GM12878 (cell line): ENCODE data around the gene SCN3B. TPM values are rescaled to one million over a fixed set of nuclear protein-coding genes. Genes with fewer than 3 reads are reported as not detected.

ENCODE experiments used
- ATAC-seq: fragments of 200-7000 bp; cut with Tn5 transposase; 3 replicates; pipeline ENCODE4 v1.9.1; 2020; ENCODE audit warnings: mild to moderate bottlenecking, moderate library complexity
- BruUV-seq: library from RNA; stranded (reverse); fragments of 400-500 nt; replicated peaks from 2 replicates; lab custom pipeline; 2021; lab: Mats Ljungman, UMichigan
- CTCF ChIA-PET: fragments of 300-600 bp; sonication (Branson Sonifier 250); formaldehyde crosslinking; extraction: SDS; loops from one replicate; lab custom pipeline; 2021; ENCODE audit warnings: inconsistent platforms; lab: Yijun Ruan, JAX
- POLR2A ChIA-PET: fragments of 350-600 bp; formaldehyde crosslinking; extraction: SDS; loops from one replicate; lab custom pipeline; 2021; ENCODE audit warnings: inconsistent platforms; lab: Charles Lee
- RAD21 ChIA-PET: fragments of 300-600 bp; sonication (Branson Sonifier 250); formaldehyde crosslinking; loops from one replicate; lab custom pipeline; 2023; ENCODE audit warnings: antibody characterized with exemption; ENCODE audit not compliant: unreplicated experiment; lab: Charles Lee
- SMC1A ChIA-PET: fragments of 300-600 bp; sonication (Branson Sonifier 250); formaldehyde crosslinking; loops from one replicate; lab custom pipeline; 2023; ENCODE audit not compliant: unreplicated experiment, uncharacterized antibody; lab: Charles Lee
- DNase-seq: peaks from one replicate; pipeline ENCODE4 v3.0.0-alpha.2; 2011; ENCODE audit warnings: low read depth, low spot score
- FAIRE-seq: peaks from 3 replicates; lab custom pipeline; 2011; peaks lifted over from hg19 to GRCh38; lab: Jason Lieb, UNC
- H2AFZ ChIP-seq: 2 replicates; pipeline ENCODE4 v1.6.0; 2011; ENCODE audit warnings: low read depth, low read length, control low read depth; ENCODE audit not compliant: control insufficient read depth
- H3K27ac ChIP-seq: 2 replicates; pipeline ENCODE4 v1.5.1; 2011; ENCODE audit warnings: control low read depth; ENCODE audit not compliant: control insufficient read depth, insufficient read depth
- H3K27me3 ChIP-seq, 2 experiments: replicated peaks in 1 of 2; 2 replicates each; pipeline versions ENCODE4 v1.6.0 to v1.6.1; 2011; ENCODE audit warnings: low read length in 1 of 2; ENCODE audit not compliant: control insufficient read depth in 2 of 2, insufficient read depth in 2 of 2
- H3K36me3 ChIP-seq, 2 experiments: 2 replicates each; pipeline ENCODE4 v1.5.1; 2011; ENCODE audit warnings: low read length in 1 of 2; ENCODE audit not compliant: control insufficient read depth in 2 of 2, insufficient read depth in 2 of 2
- H3K4me1 ChIP-seq: 2 replicates; pipeline ENCODE4 v1.6.1; 2011; ENCODE audit warnings: mild to moderate bottlenecking, low read length, moderate library complexity, mixed read lengths; ENCODE audit not compliant: control insufficient read depth, insufficient read depth
- H3K4me2 ChIP-seq: 2 replicates; pipeline ENCODE4 v1.6.0; 2011; ENCODE audit warnings: control low read depth; ENCODE audit not compliant: control insufficient read depth, insufficient read depth
- H3K4me3 ChIP-seq: fragments of 200-600 bp; sonication (generic); 2 replicates; pipeline ENCODE4 v1.5.1; 2016
- H3K79me2 ChIP-seq: 2 replicates; pipeline ENCODE4 v1.6.0; 2011; ENCODE audit warnings: low read length; ENCODE audit not compliant: control insufficient read depth, insufficient read depth
- H3K9ac ChIP-seq: 2 replicates; pipeline ENCODE4 v1.8.0; 2011; ENCODE audit warnings: low read length, control low read depth, mixed read lengths; ENCODE audit not compliant: control insufficient read depth, insufficient read depth
- H3K9me3 ChIP-seq: replicated peaks from 3 replicates; pipeline ENCODE4 v1.5.1; 2011; ENCODE audit warnings: mild to moderate bottlenecking, low read length; ENCODE audit not compliant: control insufficient read depth, insufficient read depth
- H4K20me1 ChIP-seq: 2 replicates; pipeline ENCODE4 v1.6.0; 2011; ENCODE audit not compliant: control insufficient read depth, insufficient read depth
- CTCF ChIP-seq, 3 experiments: IDR thresholded peaks in 2 of 3; conservative IDR thresholded peaks in 1 of 3; 2 replicates each; pipeline ENCODE4 v1.5.1; 2011; ENCODE audit warnings: low read depth in 3 of 3, low read length in 3 of 3, mild to moderate bottlenecking in 3 of 3, control low read depth in 2 of 3, moderate library complexity in 2 of 3, inconsistent platforms in 1 of 3, mixed read lengths in 1 of 3; ENCODE audit not compliant: control insufficient read depth in 2 of 3, insufficient read depth in 1 of 3; ENCODE audit errors: extremely low read depth in 1 of 3
- RAD21 ChIP-seq: IDR thresholded peaks from 2 replicates; pipeline ENCODE4 v1.6.1; 2011; ENCODE audit warnings: mild to moderate bottlenecking, low read depth, low read length, moderate library complexity; ENCODE audit not compliant: insufficient read depth
- SMAD5 ChIP-seq: IDR thresholded peaks from 2 replicates; pipeline ENCODE4 v1.6.1; 2016; ENCODE audit warnings: antibody characterized with exemption, low read depth
- SMC3 ChIP-seq: IDR thresholded peaks from 2 replicates; pipeline ENCODE4 v1.6.1; 2011; ENCODE audit warnings: low read length, improper control_type of control experiment, borderline replicate concordance
- YY1 ChIP-seq: IDR thresholded peaks from 2 replicates; pipeline ENCODE4 v1.6.1; 2011; ENCODE audit warnings: low read depth, mild to moderate bottlenecking, low read length
- ZNF24 ChIP-seq: fragments of 450-650 bp; IDR thresholded peaks from 2 replicates; pipeline ENCODE4 v1.6.1; 2017; ENCODE audit warnings: antibody characterized with exemption, mild to moderate bottlenecking
- WGBS: methylation state at CpG from one replicate; pipeline ENCODE4 v1.1.6; 2016; ENCODE audit warnings: low lambda C conversion rate; ENCODE audit not compliant: insufficient replicate concordance, insufficient coverage; ENCODE audit errors: missing lambda C conversion rate; 5-methylcytosine and 5-hydroxymethylcytosine counted together
- in situ Hi-C: fragments of 300-500 bp; cut with MboI; formaldehyde crosslinking; loops from 9 replicates; pipeline ENCODE4 v1.14.3; 2018; ENCODE audit warnings: mixed read lengths
- intact Hi-C: fragments of 100-400 bp; cut with micrococcal nuclease; formaldehyde crosslinking; loops from one replicate; pipeline ENCODE4 v1.14.2; 2022; ENCODE audit not compliant: unreplicated experiment
- polyA plus RNA-seq, 11 experiments: library from polyadenylated mRNA; depleted of rRNA in 4 of 11; unstranded in 6 of 11; stranded (reverse) in 5 of 11; fragments of >200 nt; fragmentation: Nextera tagmentation in 4 of 11; fragmentation: Illumina TruSeq in 1 of 11; extraction: Ambion mirVana in 4 of 11; extraction: Trizol in 1 of 11; gene quantifications; 1 replicate in 1 of 11; 2 replicates in 10 of 11; pipeline versions ENCODE4 v1.2.1 to v1.2.3, GENCODE V29; 2011 to 2016; ENCODE audit warnings: inconsistent platforms in 2 of 11, missing spikeins in 2 of 11, low read depth in 1 of 11
- total RNA-seq, 4 experiments: library from RNA; depleted of rRNA in 3 of 4; stranded (reverse); fragments of >200 nt in 3 of 4; fragmentation: Illumina TruSeq in 1 of 4; extraction: Trizol in 1 of 4; gene quantifications; 2 replicates each; pipeline versions ENCODE4 v1.2.1 to v1.2.3, GENCODE V29; 2013 to 2021
- TF ChIP-seq, protein P1 (sequence below): fragments of 450-650 bp; IDR thresholded peaks from 2 replicates; pipeline ENCODE4 v1.6.1; 2018; ENCODE audit warnings: mild to moderate bottlenecking, low read depth, moderate library complexity; ENCODE audit not compliant: partially characterized antibody

SCN3B gene
- total and polyA plus RNA-seq, 10 of the 15 experiments (the other 5 are each of a cell fraction or from before 2014, with no cell fraction given): 0.01 to 0.12 (median 0.09) TPM; not detected in 7

GRCh38 chr11:123640677-123641494, 13.5 kb downstream of the SCN3B start:
- Histone ChIP-seq H3K27ac (no peak overlapping the region), H3K4me3 (no peak overlapping the region), H3K27me3 (peaks cover 0 to 2% of the 10 kb centered on the region in 2 experiments; a peak in 2 of 4 replicates), H3K79me2 (no peaks in the 10 kb centered on the region), H3K4me1 (no peaks in the 10 kb centered on the region), H3K4me2 (no peak overlapping the region)
- CTCF ChIA-PET: interaction anchor here (0.6 to 7.5 kb wide), 12 partner anchors 9 to 267 kb away, joined by 3 to 213 read pairs (median 4); no protein-coding TSS in a partner anchor
- in situ Hi-C loops (no loop called here), intact Hi-C loops (loop anchor here (1.0 kb wide), 2 partner anchors 66 to 70 kb away; no protein-coding TSS in a partner anchor)
- RAD21 ChIA-PET: interaction anchor here (0.7 to 5.9 kb wide), 4 partner anchors 14 to 70 kb away, joined by 3 to 43 read pairs (median 4); no protein-coding TSS in a partner anchor
- DNase-seq: no peak
- POLR2A ChIA-PET: no interaction called here
- BruUV-seq: no TSS peak
- peak; percentile 97 for ATAC-seq
- SMC1A ChIA-PET: interaction anchor here (0.7 to 4.0 kb wide), 6 partner anchors 14 to 76 kb away, joined by 3 to 26 read pairs (median 4); no protein-coding TSS in a partner anchor
- TF ChIP-seq YY1 (0 out of 2 replicates have a peak, but pooled peaks have one; percentile 59), RAD21 (peak; percentile 90), SMAD5 (no peak), CTCF (IDR thresholded peaks at IDR 0.05 in 2 of 3, conservative IDR thresholded peaks at IDR 0.05 in 1 of 3; ENCODE audit: control insufficient read depth in 2 of 3, extremely low read depth in 1 of 3, insufficient read depth in 1 of 3, low read depth in 3 of 3, low read length in 3 of 3) (peak; percentile 77 to 82 (median 80)), ZNF24 (no peak), SMC3 (peak; percentile 77)
- TF ChIP-seq, protein P1, sequence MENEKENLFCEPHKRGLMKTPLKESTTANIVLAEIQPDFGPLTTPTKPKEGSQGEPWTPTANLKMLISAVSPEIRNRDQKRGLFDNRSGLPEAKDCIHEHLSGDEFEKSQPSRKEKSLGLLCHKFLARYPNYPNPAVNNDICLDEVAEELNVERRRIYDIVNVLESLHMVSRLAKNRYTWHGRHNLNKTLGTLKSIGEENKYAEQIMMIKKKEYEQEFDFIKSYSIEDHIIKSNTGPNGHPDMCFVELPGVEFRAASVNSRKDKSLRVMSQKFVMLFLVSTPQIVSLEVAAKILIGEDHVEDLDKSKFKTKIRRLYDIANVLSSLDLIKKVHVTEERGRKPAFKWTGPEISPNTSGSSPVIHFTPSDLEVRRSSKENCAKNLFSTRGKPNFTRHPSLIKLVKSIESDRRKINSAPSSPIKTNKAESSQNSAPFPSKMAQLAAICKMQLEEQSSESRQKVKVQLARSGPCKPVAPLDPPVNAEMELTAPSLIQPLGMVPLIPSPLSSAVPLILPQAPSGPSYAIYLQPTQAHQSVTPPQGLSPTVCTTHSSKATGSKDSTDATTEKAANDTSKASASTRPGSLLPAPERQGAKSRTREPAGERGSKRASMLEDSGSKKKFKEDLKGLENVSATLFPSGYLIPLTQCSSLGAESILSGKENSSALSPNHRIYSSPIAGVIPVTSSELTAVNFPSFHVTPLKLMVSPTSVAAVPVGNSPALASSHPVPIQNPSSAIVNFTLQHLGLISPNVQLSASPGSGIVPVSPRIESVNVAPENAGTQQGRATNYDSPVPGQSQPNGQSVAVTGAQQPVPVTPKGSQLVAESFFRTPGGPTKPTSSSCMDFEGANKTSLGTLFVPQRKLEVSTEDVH: no peak
- TF ChIP-seq, all 136 proteins: peak for 4
- Histone ChIP-seq H4K20me1 (no peaks in the 10 kb centered on the region), H3K9me3 (no peaks in the 10 kb centered on the region), H2AFZ (no peak overlapping the region), H3K9ac (no peak overlapping the region), H3K36me3 (no peaks in the 10 kb centered on the region)
- 24% methylated on average over 21 of the region's 22 CpGs for WGBS
- FAIRE-seq: peak; percentile 52
